Activated T-helper 1 cell treated with Interleukin-2 at 50 U/mL for 16 hours (primary cell): ENCODE measurements around the gene CHAC1.
"Not testable (repeated sequence)": the region's sequence is repeated elsewhere in the genome, so short reads cannot be mapped to it uniquely, and the experiment has no call there.

Source experiments
- DNase-seq: peaks from one replicate; pipeline ENCODE4 v3.0.0-alpha.2; 2020; ENCODE audit warnings: low read depth

CHAC1 gene

GRCh38 chr15:40957581-40958051 lies 4.3 kb downstream of the CHAC1 start:
- no peak for DNase-seq

- no peak for DNase-seq
Observed at GRCh38 chr15:40958146-40958545, 4.9 kb downstream of the CHAC1 start.

GRCh38 chr15:40958723-40959122 lies 5.5 kb downstream of the CHAC1 start:
- DNase-seq, result no peak

- DNase-seq, result no peak
Observed at GRCh38 chr15:40959331-40960141, 6.3 kb downstream of the CHAC1 start.

- DNase-seq, result no peak
Observed at GRCh38 chr15:40960151-40960885, 7.0 kb downstream of the CHAC1 start.

GRCh38 chr15:40960925-40961324 lies 7.7 kb downstream of the CHAC1 start:
- DNase-seq, result no peak

- DNase-seq, result not testable (repeated sequence)
Observed at GRCh38 chr15:40961740-40962139, 8.5 kb downstream of the CHAC1 start.

GRCh38 chr15:40962317-40962716 lies 9.0 kb downstream of the CHAC1 start:
- not testable (repeated sequence) for DNase-seq

GRCh38 chr15:40963201-40963600 lies 9.9 kb downstream of the CHAC1 start:
- no peak for DNase-seq

- DNase-seq, result no peak
Observed at GRCh38 chr15:40964006-40964405, 10.7 kb downstream of the CHAC1 start.

- DNase-seq, result no peak
Observed at GRCh38 chr15:40964634-40965033, 11.4 kb downstream of the CHAC1 start.

GRCh38 chr15:40968290-40969085 lies 15.2 kb downstream of the CHAC1 start:
- DNase-seq, result no peak

- DNase-seq, result no peak
Observed at GRCh38 chr15:40969363-40969762, 16.1 kb downstream of the CHAC1 start.

GRCh38 chr15:40974879-40975278 lies 21.6 kb downstream of the CHAC1 start:
- no peak for DNase-seq

GRCh38 chr15:40976819-40977218 lies 23.5 kb downstream of the CHAC1 start:
- DNase-seq, result no peak

GRCh38 chr15:40978141-40978540 lies 24.9 kb downstream of the CHAC1 start:
- DNase-seq, result no peak

GRCh38 chr15:40978562-40978961 lies 25.3 kb downstream of the CHAC1 start:
- no peak for DNase-seq

- DNase-seq, result no peak
Observed at GRCh38 chr15:40981186-40981585, 27.9 kb downstream of the CHAC1 start.

GRCh38 chr15:40982855-40983254 lies 29.6 kb downstream of the CHAC1 start:
- DNase-seq, result no peak

GRCh38 chr15:40984406-40984805 lies 31.1 kb downstream of the CHAC1 start:
- DNase-seq, result no peak

GRCh38 chr15:40984964-40985363 lies 31.7 kb downstream of the CHAC1 start:
- DNase-seq, result no peak

- DNase-seq, result no peak
Observed at GRCh38 chr15:40985541-40986330, 32.5 kb downstream of the CHAC1 start.
